ENCODE measurements around the gene ABO.
"Not testable (repeated sequence)": the region's sequence is repeated elsewhere in the genome, so short reads cannot be mapped to it uniquely, and the experiment has no call there.

ABO gene

GRCh38 chr9:133246562-133246961 lies 28.4 kb downstream of the ABO start:
- DNase-seq = no peak

DNA sequence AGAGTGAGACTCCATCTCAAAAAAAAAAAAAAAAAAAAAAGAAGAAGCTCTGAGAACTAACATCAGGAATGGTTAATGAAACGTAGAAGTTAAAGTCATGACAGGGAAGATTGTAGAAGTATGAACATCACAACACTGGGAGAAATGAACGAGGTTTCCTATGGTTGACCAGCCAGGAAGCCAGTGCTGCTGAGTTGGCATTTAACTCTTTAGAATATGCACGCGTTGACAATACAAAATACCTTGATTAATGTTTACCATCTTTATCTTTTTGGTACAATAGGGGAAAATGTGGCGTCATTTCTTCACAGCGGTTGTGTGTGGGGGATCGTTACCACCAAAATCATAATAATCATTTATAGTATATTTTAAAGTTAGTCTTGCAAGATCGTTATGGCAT lies 32.0 kb downstream of the ABO start:
- DNase-seq = no peak

- DNase-seq = no peak
Measured at GRCh38 chr9:133242241-133242640, 32.8 kb downstream of the ABO start.

- no peak for DNase-seq
Measured at GRCh38 chr9:133239533-133240090, 35.4 kb downstream of the ABO start.

DNA sequence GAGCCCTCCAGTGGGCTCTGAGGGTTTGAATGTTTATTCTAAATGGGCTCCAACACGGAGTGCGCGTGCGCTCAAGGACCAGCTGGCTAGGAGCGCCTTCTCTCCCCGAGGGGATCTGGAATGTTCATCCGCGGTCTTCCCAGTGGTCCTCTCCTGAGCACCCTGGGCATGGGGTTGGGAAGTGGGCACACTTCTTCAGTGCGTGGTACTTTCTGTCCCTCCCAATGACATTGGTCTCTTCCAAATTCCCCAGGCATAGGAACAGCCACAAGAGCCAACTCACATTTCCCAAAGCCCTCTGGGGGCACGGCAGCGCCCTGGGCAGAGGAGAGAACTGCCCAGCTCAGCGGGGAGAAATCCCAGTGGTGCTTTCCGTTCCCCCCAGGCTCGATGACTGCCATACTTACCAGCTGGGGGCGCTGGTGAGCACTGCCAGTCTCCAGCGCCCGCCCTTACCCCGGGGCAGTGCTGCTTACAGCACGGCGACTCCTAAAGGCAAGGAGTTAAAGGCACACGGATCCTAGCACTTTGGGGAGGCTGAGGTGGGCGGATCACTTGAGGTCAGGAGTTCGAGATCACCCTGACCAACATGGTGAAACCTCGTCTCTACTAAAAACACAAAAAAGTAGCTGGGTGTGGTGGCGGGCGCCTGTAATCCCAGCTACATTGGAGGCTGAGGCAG lies 36.0 kb downstream of the ABO start:
- DNase-seq = peak; percentile 79

DNA sequence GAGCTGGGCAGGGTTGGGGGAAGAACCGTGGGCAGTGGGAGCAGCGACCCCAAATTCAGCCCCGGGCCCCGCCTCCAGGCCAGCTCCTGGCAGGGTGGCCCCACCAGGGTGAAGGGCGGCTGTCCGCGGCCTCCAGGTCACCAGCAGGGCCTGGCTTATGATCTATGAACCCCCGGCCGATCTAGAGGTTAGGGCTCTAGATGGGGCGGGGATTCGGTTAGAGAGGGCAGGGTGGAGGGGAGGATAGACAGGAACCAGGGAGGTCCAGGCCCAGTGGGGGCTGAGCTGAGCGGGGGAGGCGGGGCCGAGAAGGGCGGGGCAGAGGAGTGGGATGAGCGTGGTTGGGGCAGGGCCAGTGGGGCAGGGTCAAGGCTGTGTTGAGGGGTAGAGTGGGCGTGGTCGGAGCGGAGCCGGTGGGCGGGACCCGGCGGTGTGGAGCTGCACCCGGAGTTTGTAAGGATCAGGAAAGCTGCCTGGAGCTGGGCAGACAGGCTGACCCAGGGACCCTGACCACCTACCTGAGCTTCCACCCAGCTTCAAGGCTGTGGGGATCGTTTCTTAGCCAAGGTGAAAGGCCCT lies 36.6 kb downstream of the ABO start:
- DNase-seq = peak; percentile 46

DNA sequence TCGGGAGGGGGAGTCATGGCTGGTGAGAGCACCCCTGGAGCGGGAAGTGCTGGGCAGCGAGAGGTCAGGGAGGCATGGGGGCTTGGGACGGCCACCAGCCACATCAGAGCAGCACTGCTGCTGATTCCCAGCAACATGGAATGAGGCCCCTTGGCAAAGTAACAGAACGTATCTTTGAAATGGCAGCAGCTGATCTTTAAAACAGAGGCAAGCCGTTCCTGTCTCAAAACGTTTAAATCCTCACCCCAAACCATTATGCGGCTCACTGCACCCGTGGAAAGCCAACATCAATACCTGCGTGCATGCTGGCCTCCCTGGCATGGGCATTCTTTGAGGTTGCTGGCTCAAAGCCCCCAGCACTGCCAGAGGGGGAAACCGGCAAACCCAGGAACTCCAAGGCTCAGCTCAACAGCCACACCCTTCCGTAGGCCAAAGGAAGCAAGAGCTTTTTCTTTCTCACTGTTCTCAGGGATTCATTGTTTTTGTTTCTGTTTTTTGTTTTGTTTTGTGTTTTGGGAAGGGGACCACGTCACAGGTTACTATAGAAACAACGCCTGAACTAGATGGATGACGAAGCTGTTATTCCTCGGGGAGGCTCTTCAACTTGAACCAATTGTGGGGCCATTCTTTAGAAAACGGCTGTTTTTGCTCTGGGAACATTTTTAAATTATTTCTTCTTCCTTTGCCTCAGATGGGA lies 37.8 kb downstream of the ABO start:
- peak; percentile 36 for DNase-seq

DNA sequence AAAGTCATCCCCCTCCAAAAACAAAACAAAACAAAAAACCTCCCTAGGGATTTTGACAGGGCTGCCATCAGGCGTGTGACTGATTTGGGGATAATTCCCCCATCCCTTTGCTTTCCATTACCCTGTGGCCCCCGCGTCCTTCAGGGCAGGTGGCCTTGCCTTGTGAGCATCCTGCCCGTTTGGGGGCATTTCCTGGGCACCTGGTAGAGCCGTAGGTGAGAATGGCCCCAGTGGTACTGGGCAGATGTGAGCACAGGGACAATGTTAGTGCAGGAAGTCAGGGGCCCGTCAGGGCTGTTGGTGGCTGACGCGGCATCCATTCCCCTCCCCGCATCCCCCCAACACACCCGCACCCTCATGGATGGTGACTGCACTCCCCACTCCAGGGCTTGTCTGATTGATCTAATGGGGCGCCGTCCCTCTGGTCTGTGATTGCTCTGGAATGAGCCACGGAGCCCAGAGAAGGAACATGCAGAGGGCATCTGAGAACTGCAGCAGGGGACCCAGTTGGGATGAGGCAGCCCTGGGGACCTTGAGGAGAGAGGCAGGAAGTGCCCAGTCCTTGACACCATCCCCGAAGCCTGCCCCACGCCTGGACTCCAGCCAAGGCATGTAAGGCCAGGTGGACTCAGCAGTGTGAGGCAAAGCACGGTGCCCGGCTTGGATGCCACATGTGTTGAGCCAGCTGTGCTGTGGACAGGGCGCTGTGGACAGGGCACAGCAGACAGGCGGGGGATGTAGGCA lies 38.5 kb downstream of the ABO start:
- peak; percentile 28 for DNase-seq

- no peak for DNase-seq
Measured at GRCh38 chr9:133235549-133236222, 39.3 kb downstream of the ABO start.

DNA sequence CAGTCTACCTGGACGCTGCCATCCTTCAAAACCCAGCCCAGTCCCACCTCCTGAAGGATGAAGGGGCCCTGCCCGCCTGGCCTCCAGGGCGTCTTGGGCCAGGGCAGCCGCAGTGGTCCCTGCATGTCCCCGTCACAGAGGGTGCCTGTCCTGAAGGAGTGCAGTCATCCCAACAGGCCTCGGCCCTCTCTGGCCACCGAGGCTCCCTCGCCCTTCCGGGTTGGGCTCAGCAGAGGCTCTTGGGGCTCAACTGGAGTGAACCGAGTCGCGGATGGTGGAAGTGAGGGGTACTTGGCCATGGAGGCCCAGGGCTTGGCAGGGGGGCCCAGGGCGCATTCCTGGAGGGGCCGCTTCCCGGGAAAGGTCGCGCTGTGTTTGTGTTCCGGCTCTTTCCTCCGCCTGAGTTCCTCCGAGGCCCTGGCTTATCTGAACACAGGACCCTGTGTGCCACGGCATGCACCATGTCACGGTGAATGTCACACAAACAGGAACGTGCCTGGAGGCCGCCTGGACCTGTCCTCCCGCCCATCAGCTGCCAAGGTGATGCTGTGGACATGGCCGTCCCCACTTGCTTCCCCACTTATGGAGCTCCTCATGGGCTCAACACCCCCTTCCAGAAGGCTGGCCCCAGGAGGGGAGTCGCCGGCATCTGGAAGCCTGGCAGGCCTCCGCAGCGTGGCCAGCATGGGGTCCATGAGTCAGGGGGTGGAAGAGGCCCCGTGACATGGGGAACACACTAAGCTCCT lies 40.3 kb downstream of the ABO start:
- no peak for DNase-seq

- DNase-seq = no peak
Measured at GRCh38 chr9:133233681-133234432, 41.1 kb downstream of the ABO start.

DNA sequence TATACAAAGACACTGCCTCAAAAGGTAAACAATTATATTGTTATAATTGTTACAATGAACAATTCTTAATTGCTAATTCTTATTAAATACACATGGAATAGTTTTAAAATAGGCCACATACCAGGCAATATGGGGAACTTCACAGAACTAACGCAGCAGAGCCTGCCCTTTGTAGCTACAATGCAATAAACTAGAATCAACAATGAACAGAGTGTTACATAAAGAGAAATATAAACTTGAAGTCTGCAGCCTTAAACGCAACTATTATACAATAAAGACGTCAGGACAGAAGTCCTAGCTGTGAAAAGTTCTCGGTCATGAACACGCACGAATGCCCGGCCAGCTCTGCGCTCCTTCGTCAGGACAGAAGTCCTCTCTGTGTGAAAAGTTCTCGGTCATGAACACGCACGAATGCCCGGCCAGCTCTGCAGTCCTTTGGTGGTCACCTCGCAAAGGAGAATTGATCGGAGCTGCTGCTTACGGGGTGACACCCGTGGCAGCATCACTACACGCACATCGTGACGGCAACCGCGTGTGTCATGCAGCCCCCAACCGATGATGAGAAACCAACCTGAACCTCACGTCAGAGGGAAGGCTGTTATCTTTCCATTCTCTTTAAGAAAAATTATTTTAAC lies 43.0 kb downstream of the ABO start:
- DNase-seq = not testable (repeated sequence)

GRCh38 chr9:133230514-133230913 lies 44.5 kb downstream of the ABO start:
- not testable (repeated sequence) for DNase-seq

DNA sequence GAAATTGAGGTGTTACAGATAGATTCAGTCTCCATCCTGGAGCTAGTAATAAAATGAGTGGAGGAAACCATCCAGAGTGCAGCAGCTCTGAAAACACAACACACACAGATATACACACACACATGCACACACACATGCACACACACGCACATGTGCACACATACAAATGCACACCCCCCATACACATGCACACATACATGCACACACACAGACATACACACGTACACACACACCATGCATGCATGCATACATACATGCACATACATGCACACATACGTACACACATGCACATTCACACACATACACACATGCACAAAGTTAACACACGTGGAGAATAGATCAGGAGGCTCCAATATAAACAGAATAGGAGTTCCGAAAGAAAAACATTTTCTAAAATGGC lies 44.9 kb downstream of the ABO start:
- no peak for DNase-seq

GRCh38 chr9:133228474-133229193 lies 46.4 kb downstream of the ABO start:
- not testable (repeated sequence) for DNase-seq

- DNase-seq = not testable (repeated sequence)
Measured at GRCh38 chr9:133227996-133228395, 47.0 kb downstream of the ABO start.

DNA sequence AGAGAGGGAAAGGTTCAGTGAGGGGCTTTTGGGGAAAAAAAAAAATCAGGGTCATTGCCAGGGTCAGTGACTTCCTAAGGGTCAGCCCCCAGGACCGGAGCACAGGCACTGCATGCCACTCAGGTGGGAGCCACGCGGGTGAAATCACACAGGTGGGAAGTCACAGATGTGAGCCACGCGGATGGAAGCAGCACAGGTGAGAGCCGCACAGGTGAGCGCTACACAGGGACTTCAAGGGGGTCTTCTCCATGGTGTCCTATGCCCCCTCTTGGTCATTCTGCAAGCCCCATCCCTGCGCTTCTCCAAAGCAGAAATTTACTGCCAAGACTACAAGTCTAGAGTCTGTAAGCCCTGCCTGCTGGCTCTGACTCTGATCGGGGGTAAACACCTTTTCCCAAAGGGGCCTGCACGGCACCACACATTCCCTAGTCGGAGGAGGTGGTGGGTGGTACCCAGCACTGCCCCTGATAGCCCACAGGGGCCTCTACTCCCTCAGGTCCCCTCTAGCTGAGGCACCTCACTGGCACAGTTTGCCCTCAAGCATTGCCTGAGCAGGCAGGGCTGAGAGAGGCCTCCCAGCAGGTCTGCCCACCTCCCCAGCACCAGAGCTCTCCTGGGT lies 47.6 kb downstream of the ABO start:
- no peak for DNase-seq

- DNase-seq = no peak
Measured at GRCh38 chr9:133226219-133227171, 48.5 kb downstream of the ABO start.
